Measurements from ENCODE around the gene TMEM131. TPM values are rescaled to one million over a fixed set of nuclear protein-coding genes. Genes with fewer than 3 reads are reported as not detected.

Gene TMEM131
- total RNA-seq, 1 donor, result 43.6 TPM

DNA sequence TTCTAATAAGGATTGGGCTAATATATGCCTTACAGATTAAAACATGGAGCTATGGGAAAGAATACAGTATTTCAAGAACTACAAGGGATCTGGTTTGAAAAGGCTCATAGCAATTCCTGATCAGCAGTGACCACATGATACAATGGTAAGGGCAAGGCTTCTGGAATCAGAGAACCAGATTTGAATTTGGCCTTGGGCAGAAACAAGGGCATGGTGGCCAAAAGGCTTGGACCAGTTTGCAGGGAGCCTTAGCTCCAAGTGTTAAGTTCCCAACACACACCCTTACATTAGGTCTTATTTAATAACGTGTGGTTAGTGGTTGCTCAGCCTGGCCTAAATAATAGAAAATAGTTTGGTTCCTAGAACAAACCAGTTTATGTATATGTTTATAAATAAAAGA, 194.7 kb downstream of the TMEM131 start:
- no peak for DNase-seq (ENCODE audit: low read depth)
- H3K4me3 ChIP-seq (ENCODE audit: low read depth, low read length), result no peak overlapping the region
- TF ChIP-seq, protein P1, sequence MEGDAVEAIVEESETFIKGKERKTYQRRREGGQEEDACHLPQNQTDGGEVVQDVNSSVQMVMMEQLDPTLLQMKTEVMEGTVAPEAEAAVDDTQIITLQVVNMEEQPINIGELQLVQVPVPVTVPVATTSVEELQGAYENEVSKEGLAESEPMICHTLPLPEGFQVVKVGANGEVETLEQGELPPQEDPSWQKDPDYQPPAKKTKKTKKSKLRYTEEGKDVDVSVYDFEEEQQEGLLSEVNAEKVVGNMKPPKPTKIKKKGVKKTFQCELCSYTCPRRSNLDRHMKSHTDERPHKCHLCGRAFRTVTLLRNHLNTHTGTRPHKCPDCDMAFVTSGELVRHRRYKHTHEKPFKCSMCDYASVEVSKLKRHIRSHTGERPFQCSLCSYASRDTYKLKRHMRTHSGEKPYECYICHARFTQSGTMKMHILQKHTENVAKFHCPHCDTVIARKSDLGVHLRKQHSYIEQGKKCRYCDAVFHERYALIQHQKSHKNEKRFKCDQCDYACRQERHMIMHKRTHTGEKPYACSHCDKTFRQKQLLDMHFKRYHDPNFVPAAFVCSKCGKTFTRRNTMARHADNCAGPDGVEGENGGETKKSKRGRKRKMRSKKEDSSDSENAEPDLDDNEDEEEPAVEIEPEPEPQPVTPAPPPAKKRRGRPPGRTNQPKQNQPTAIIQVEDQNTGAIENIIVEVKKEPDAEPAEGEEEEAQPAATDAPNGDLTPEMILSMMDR (IDR thresholded peaks at IDR 0.05; ENCODE audit: insufficient read depth, low read depth, low read length), result no peak

- no peak overlapping the region for H3K4me3 ChIP-seq (ENCODE audit: low read depth, low read length)
- TF ChIP-seq, protein P1 (IDR thresholded peaks at IDR 0.05; ENCODE audit: insufficient read depth, low read depth, low read length), result no peak
- DNase-seq (ENCODE audit: low read depth), result no peak
These were observed 197.3 kb downstream of the TMEM131 start for GRCh38 chr2:97798416-97798815.

DNA sequence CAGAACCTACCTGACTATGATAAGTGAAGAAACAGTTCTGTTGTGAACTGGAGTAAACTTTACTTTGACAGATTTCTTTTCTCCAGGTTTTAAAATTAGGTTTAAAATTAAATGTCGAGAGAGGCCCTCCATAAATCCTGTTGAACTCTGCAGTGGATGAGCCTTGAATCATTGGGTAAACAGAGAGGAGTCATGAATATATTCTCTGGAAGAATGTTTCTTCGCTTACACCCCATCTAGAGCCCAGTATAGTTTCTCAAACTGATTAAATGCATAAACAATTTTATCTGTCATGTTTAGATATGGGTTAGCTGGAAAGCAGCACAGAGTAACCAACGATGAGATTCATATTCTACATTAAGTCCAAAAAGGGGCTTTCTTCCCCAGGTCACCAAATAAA, 198.4 kb downstream of the TMEM131 start:
- H3K4me3 ChIP-seq (ENCODE audit: low read depth, low read length), result no peak overlapping the region
- TF ChIP-seq, protein P1 (IDR thresholded peaks at IDR 0.05; ENCODE audit: insufficient read depth, low read depth, low read length), result no peak
- no peak for DNase-seq (ENCODE audit: low read depth)

DNA sequence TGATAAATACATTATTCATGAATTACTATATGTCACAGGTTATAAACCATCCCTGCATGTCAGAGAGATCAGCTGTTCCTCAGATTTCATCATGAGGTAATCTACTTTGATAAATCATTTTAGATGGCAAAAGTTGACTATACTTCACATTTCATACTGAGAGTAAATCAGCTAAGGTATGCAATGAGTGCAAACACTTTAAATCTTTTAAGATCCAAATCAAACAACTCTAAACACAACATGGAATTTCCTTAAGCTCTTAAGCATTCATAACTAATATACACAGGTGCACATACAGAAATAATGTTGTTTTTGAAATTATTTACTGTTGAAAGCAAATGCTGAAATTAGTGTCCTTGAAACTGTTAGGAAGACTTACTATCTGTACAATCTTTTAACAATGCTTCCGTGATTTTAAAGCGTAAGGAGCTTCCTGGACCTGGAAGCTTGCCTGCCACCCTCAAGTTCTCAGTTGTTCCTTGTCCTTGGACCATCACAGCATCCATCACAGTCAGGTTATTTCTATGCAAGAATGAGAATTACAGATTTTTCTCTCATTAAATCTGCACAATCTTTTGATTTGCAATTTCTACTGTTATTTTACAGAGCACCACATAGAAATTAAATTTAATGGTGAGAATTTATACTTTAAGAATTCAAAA, 199.2 kb downstream of the TMEM131 start:
- no peak for DNase-seq (ENCODE audit: low read depth)
- TF ChIP-seq, protein P1 (IDR thresholded peaks at IDR 0.05; ENCODE audit: insufficient read depth, low read depth, low read length), result no peak
- H3K4me3 ChIP-seq (ENCODE audit: low read depth, low read length), result no peak overlapping the region

DNA sequence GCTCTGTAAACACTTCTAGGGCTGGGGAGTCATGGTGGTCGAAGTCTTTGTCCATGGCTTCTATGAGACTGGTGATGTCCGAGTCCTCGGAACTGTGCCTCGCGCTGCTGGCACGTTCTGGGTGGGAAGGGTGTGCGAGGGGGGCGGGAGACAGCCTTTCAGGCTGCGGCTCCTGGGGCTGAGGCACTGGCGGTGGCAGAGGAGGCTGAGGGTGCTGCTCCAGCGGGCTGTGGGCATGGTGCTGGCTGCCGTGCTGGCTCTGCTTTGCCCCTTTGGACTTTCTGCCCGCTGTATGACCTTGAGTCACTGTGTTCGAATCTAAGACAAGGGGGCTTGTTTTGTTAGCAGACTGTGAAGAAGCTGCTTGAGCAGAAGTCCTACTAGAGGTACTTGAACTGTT, 203.3 kb downstream of the TMEM131 start:
- no peak overlapping the region for H3K4me3 ChIP-seq (ENCODE audit: low read depth, low read length)
- no peak for DNase-seq (ENCODE audit: low read depth)
- TF ChIP-seq, protein P1 (IDR thresholded peaks at IDR 0.05; ENCODE audit: insufficient read depth, low read depth, low read length), result no peak

- no peak for DNase-seq (ENCODE audit: low read depth)
- TF ChIP-seq, protein P1 (IDR thresholded peaks at IDR 0.05; ENCODE audit: insufficient read depth, low read depth, low read length), result no peak
These were observed 206.6 kb downstream of the TMEM131 start for GRCh38 chr2:97788986-97789644.

More at GRCh38 chr2:97788986-97789644, 206.6 kb downstream of the TMEM131 start:
- H3K4me3 ChIP-seq (ENCODE audit: low read depth, low read length), result no peak overlapping the region

Data from fibroblast of villous mesenchyme (primary cell).